ENCODE measurements around the gene IFNAR1.

The IFNAR1 gene

DNA sequence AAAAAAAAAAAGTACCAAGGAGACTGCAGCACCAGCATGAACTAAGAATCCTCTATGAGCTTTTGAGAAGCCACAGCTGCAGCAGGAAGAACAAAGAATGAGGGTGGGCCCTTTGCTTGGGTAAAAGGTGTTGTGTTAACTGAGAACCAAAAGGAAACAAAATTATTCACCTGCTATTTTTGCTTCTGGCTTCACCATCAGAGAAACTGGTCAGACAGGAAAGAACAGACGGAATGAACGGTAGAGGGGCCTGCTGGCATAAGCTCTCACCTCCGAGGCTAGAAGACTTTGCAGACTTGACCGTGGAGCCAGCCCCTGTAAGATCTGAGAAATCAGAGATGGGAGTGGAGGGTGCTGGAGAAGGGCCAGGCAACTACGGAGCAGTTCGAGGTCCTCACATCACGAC lies 31.0 kb upstream of the IFNAR1 start:
- no peak for TF ChIP-seq CTCF (IDR thresholded peaks at IDR 0.05; ENCODE audit: low read depth, low read length)
- no peak for DNase-seq (ENCODE audit: low read depth in 2 of 2)
- no peak overlapping the region for H3K4me3 ChIP-seq (replicated peaks in 1 of 2; ENCODE audit: low read depth in 2 of 2, low read length in 2 of 2)

DNA sequence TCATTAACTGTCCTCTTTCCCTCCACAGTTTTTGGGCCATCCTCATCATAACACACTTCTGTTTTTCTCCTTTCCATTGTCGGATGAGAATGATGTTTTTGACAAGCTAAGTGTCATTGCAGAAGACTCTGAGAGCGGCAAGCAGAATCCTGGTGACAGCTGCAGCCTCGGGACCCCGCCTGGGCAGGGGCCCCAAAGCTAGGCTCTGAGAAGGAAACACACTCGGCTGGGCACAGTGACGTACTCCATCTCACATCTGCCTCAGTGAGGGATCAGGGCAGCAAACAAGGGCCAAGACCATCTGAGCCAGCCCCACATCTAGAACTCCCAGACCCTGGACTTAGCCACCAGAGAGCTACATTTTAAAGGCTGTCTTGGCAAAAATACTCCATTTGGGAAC lies 28.6 kb upstream of the IFNAR1 start:
- no peak overlapping the region for H3K4me3 ChIP-seq (replicated peaks in 1 of 2; ENCODE audit: low read depth in 2 of 2, low read length in 2 of 2)
- DNase-seq (ENCODE audit: low read depth in 2 of 2), result no peak
- TF ChIP-seq CTCF (IDR thresholded peaks at IDR 0.05; ENCODE audit: low read depth, low read length), result no peak

- DNase-seq (ENCODE audit: low read depth in 2 of 2), result peak in 1 of 2 donors; percentile 24
- no peak overlapping the region for H3K4me3 ChIP-seq (replicated peaks in 1 of 2; ENCODE audit: low read depth in 2 of 2, low read length in 2 of 2)
- TF ChIP-seq CTCF (IDR thresholded peaks at IDR 0.05; ENCODE audit: low read depth, low read length), result no peak
Observed at GRCh38 chr21:33299181-33299752, 25.5 kb upstream of the IFNAR1 start.

- no peak for TF ChIP-seq CTCF (IDR thresholded peaks at IDR 0.05; ENCODE audit: low read depth, low read length)
- DNase-seq (ENCODE audit: low read depth in 2 of 2), result peak; percentile 19 to 36
- no peak overlapping the region for H3K4me3 ChIP-seq (replicated peaks in 1 of 2; ENCODE audit: low read depth in 2 of 2, low read length in 2 of 2)
Observed at GRCh38 chr21:33300701-33301631, 23.8 kb upstream of the IFNAR1 start.

DNA sequence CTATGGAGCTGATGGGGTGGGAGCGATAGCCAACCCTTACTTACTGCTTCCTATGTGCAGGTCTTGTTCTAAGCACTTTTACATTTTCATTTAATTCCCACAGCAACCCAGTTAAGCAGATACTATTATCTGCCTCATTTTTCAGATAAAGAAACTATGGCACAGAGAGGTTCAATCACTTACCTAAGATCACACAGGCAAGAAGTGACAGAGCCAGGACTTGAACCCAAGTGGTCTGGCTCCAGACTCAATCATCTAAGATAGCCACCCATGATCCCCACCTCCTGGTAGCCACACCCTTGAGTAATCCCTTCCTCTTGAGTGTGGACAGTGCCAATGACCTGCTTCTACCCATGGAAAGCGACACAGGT lies 23.2 kb upstream of the IFNAR1 start:
- no peak overlapping the region for H3K4me3 ChIP-seq (replicated peaks in 1 of 2; ENCODE audit: low read depth in 2 of 2, low read length in 2 of 2)
- no peak for TF ChIP-seq CTCF (IDR thresholded peaks at IDR 0.05; ENCODE audit: low read depth, low read length)
- DNase-seq (ENCODE audit: low read depth in 2 of 2), result no peak

- no peak for DNase-seq (ENCODE audit: low read depth in 2 of 2)
- no peak for TF ChIP-seq CTCF (IDR thresholded peaks at IDR 0.05; ENCODE audit: low read depth, low read length)
- H3K4me3 ChIP-seq (replicated peaks in 1 of 2; ENCODE audit: low read depth in 2 of 2, low read length in 2 of 2), result no peak overlapping the region
Observed at GRCh38 chr21:33302055-33302454, 22.7 kb upstream of the IFNAR1 start.

Data from cardiac fibroblast (primary cell).